Esophagus squamous epithelium (tissue), 5 donors: ENCODE measurements around the gene TMEM255B. TPM values are rescaled to one million over a fixed set of nuclear protein-coding genes. Genes with fewer than 3 reads are reported as not detected.

Experiments
- DNase-seq: peaks from one replicate; lab custom pipeline; 2025; lab: John Stamatoyannopoulos, UW
- H3K27ac ChIP-seq, 4 donors: fragments of 200-600 bp; sonication (generic); one replicate each; pipeline ENCODE4 v1.5.1; 2016 to 2019; ENCODE audit warnings: mild to moderate bottlenecking in 1 of 4
- H3K27me3 ChIP-seq, 4 donors: fragments of 200-600 bp; sonication (generic); 1 replicate in 3 of 4; 2 replicates in 1 of 4; pipeline versions ENCODE4 v1.5.1 to v1.6.0; 2017 to 2021; ENCODE audit warnings: antibody characterized with exemption in 1 of 4
- H3K36me3 ChIP-seq, 3 donors: fragments of 200-600 bp; sonication (generic); one replicate each; pipeline ENCODE4 v1.5.1; 2016 to 2019
- H3K4me1 ChIP-seq, 3 donors: fragments of 200-600 bp; sonication (generic); one replicate each; pipeline ENCODE4 v1.5.1; 2017 to 2019
- H3K4me3 ChIP-seq, 4 donors: fragments of 200-600 bp; sonication (generic); 1 replicate in 3 of 4; 2 replicates in 1 of 4; pipeline ENCODE4 v1.5.1; 2016 to 2019; ENCODE audit warnings: mild to moderate bottlenecking in 2 of 4, moderate library complexity in 1 of 4
- H3K9me3 ChIP-seq, 3 donors: fragments of 200-600 bp; sonication (generic); one replicate each; pipeline ENCODE4 v1.5.1; 2016 to 2019
- CTCF ChIP-seq, 6 experiments: fragments of 450-650 bp in 4 of 6; fragments of 200-600 bp in 2 of 6; sonication (generic) in 2 of 6; IDR thresholded peaks; one replicate each; pipeline ENCODE4 v1.5.1; 2016 to 2019; ENCODE audit warnings: antibody characterized with exemption in 6 of 6, mild to moderate bottlenecking in 4 of 6, moderate library complexity in 4 of 6
- POLR2A ChIP-seq, 4 donors: fragments of 450-650 bp; IDR thresholded peaks; one replicate each; pipeline ENCODE4 v1.6.1; 2017; ENCODE audit warnings: antibody characterized with exemption in 4 of 4, mild to moderate bottlenecking in 4 of 4, moderate library complexity in 3 of 4
- WGBS, 2 donors: methylation state at CpG; one replicate each; pipeline ENCODE4 v1.1.5; 2018; 5-methylcytosine and 5-hydroxymethylcytosine counted together
- intact Hi-C: fragments of 100-400 bp; cut with DNase I; formaldehyde crosslinking; loops from one replicate; pipeline ENCODE4 v1.15.0; 2022
- total RNA-seq, 4 donors: library from RNA; depleted of rRNA; stranded (reverse); fragments of >200 nt; gene quantifications; one replicate each; pipeline ENCODE4 v1.1.0, GENCODE V29; 2016
- donor health status: DM: yes; HTN: yes; CAD: no.

Gene TMEM255B
- total RNA-seq, 4 donors from 2014 or later, result 0.30 to 9.2 (median 3.2) TPM; not detected in 1

GRCh38 chr13:113803409-113804016, 44.5 kb downstream of the TMEM255B start:
- no peaks in the 10 kb centered on the region for H3K9me3 ChIP-seq
- TF ChIP-seq CTCF (IDR thresholded peaks at IDR 0.05) (no peak), POLR2A (IDR thresholded peaks at IDR 0.05) (no peak)
- no peaks in the 10 kb centered on the region for H3K36me3 ChIP-seq
- H3K27ac ChIP-seq, result no peak overlapping the region
- 87 to 92% methylated on average over 10 to 21 of the region's 32 CpGs for WGBS, 2 donors
- peaks cover 0 to 26% (median 11%) of the 10 kb centered on the region in 3 donors for H3K4me1 ChIP-seq
- no peak for DNase-seq
- intact Hi-C loops, result no loop called here
- no peak overlapping the region for H3K4me3 ChIP-seq
- peaks cover 0 to 15% (median 0%) of the 10 kb centered on the region in 4 donors for H3K27me3 ChIP-seq

GRCh38 chr13:113804017-113804702, 45.1 kb downstream of the TMEM255B start:
- Histone ChIP-seq H3K27ac (no peak overlapping the region), H3K9me3 (no peaks in the 10 kb centered on the region), H3K4me1 (peaks cover 0 to 26% (median 11%) of the 10 kb centered on the region in 3 donors), H3K4me3 (no peak overlapping the region), H3K36me3 (no peaks in the 10 kb centered on the region), H3K27me3 (peaks cover 0 to 15% (median 0%) of the 10 kb centered on the region in 4 donors)
- intact Hi-C loops, result no loop called here
- 77 to 92% methylated on average over 10 to 14 of the region's 34 CpGs for WGBS, 2 donors
- DNase-seq, result no peak
- TF ChIP-seq POLR2A (IDR thresholded peaks at IDR 0.05) (no peak), CTCF (IDR thresholded peaks at IDR 0.05) (no peak)

GRCh38 chr13:113804703-113805430, 45.8 kb downstream of the TMEM255B start:
- intact Hi-C loops, result no loop called here
- no peaks in the 10 kb centered on the region for H3K36me3 ChIP-seq
- 83 to 84% methylated on average over 11 to 15 of the region's 39 CpGs for WGBS, 2 donors
- H3K9me3 ChIP-seq, result no peaks in the 10 kb centered on the region
- TF ChIP-seq CTCF (IDR thresholded peaks at IDR 0.05) (no peak), POLR2A (IDR thresholded peaks at IDR 0.05) (no peak)
- no peak overlapping the region for H3K4me3 ChIP-seq
- no peak for DNase-seq
- H3K4me1 ChIP-seq, result peaks cover 0 to 26% (median 11%) of the 10 kb centered on the region in 3 donors
- H3K27me3 ChIP-seq, result peaks cover 0 to 15% (median 0%) of the 10 kb centered on the region in 4 donors
- H3K27ac ChIP-seq, result no peak overlapping the region

- WGBS, 2 donors, result 90 to 97% methylated on average over 10 to 23 of the region's 27 CpGs
Measured at GRCh38 chr13:113805431-113806103, 46.5 kb downstream of the TMEM255B start.

More at GRCh38 chr13:113805431-113806103, 46.5 kb downstream of the TMEM255B start:
- Histone ChIP-seq H3K36me3 (no peaks in the 10 kb centered on the region), H3K27ac (no peak overlapping the region), H3K4me1 (peaks cover 0 to 26% (median 11%) of the 10 kb centered on the region in 3 donors), H3K9me3 (no peaks in the 10 kb centered on the region), H3K27me3 (peaks cover 0 to 12% (median 0%) of the 10 kb centered on the region in 4 donors), H3K4me3 (no peak overlapping the region)
- DNase-seq, result no peak
- TF ChIP-seq CTCF (IDR thresholded peaks at IDR 0.05) (no peak), POLR2A (IDR thresholded peaks at IDR 0.05) (no peak)
- intact Hi-C loops, result no loop called here
